Prostate gland (tissue), 2 donors: Measurements from ENCODE around the gene THRB.

Source experiments
- CTCF ChIP-seq, 4 experiments: fragments of 200-600 bp in 2 of 4; fragments of 450-650 bp in 2 of 4; sonication (generic) in 2 of 4; IDR thresholded peaks; 1 replicate in 3 of 4; 2 replicates in 1 of 4; pipeline ENCODE4 v1.5.1; 2016 to 2019; ENCODE audit warnings: antibody characterized with exemption in 4 of 4, mild to moderate bottlenecking in 2 of 4, moderate library complexity in 2 of 4
- POLR2AphosphoS5 ChIP-seq: sonication (generic); formaldehyde crosslinking; IDR thresholded peaks from one replicate; pipeline ENCODE4 v1.6.1; 2017; ENCODE audit warnings: antibody characterized with exemption

- TF ChIP-seq POLR2AphosphoS5 (no peak), CTCF (IDR thresholded peaks at IDR 0.05) (no peak)
These were observed 104.2 kb downstream of the THRB start for GRCh38 chr3:24390169-24391130.
